GM12891 (cell line): ENCODE measurements around the gene BHMT2.

Source experiments
- POLR2A ChIP-seq: IDR thresholded peaks from 2 replicates; pipeline ENCODE4 v1.6.1; 2011; ENCODE audit warnings: low read depth, low read length, control low read depth
- POLR2AphosphoS5 ChIP-seq: IDR thresholded peaks from 2 replicates; pipeline ENCODE4 v1.6.1; 2011; ENCODE audit warnings: low read depth, low read length, control low read depth
- TAF1 ChIP-seq: IDR thresholded peaks from 2 replicates; pipeline ENCODE4 v1.6.1; 2011; ENCODE audit warnings: low read depth, low read length, control low read depth

DNA sequence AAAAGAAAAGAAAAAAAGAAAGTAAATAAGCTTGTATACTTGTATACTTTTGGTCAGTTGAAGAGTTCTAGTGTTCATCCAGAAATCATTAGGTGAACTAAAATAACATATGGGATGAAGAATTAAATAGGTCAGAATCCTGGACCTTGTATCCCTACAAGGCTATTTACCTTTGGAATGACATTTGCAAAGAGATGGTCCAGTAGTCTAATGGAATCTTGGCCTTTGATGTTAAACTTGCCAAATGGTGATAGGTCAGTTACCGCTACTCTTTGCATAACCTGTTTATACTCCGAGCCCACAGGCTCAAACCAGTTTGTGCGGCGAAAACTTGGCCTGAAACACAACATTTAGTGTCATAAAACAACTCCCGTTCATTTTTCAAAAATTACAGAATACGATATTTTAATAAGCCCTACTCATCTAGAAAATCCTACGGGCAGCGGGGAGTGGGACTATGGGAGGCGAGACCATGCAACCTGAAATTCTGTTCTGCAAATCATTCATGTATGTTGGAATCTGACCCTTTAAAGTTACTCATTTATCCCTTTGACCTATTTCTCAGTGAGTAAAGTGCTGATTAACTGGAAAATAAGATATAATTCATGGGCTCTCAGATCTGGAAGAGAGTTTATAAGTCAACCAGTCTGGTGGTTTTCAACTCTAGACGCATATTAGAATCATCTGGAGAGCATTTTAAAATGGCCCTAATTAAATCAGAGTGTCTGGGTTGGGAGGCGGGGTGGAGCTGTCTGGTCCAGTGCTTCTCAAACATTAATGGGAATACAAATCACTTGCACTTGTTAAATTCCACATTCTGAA is 38.7 kb upstream of the BHMT2 start:
- TF ChIP-seq POLR2AphosphoS5 = no peak
- no peak for TF ChIP-seq POLR2A
- no peak for TF ChIP-seq TAF1
